Right ventricle myocardium superior (tissue), 1 donor: ENCODE measurements around the gene AP2B1. TPM values are rescaled to one million over a fixed set of nuclear protein-coding genes. Genes with fewer than 3 reads are reported as not detected.

Experiments
- ATAC-seq: fragments of 200-7000 bp; cut with Tn5 transposase; one replicate; pipeline ENCODE4 v1.9.1; 2020; ENCODE audit warnings: mild to moderate bottlenecking; ENCODE audit not compliant: poor library complexity
- DNase-seq: peaks from one replicate; pipeline ENCODE4 v3.0.0-alpha.2; 2020
- intact Hi-C: fragments of 100-400 bp; cut with DNase I; formaldehyde crosslinking; loops from one replicate; pipeline ENCODE4 v1.11.2; 2022
- long read RNA-seq: library from polyadenylated mRNA; unstranded; transcript quantifications from one replicate; pipeline ENCODE4 v2.0.0, GENCODE V29; 2021
- total RNA-seq: library from RNA; stranded (reverse); fragmentation: NEBNext Ultra II Directional; extraction: Animal tissue kit (Norgen Biotek cat#: 25700); gene quantifications from one replicate; pipeline ENCODE4 v1.2.1, GENCODE V29; 2021
- donor health status: DM: no; HTN: yes; CAD: no; lungs with severe emphysema.

Gene AP2B1
- 112 TPM for total RNA-seq
- long read RNA-seq, full-length matches to known transcripts: 118 of 151 reads
- long read RNA-seq, partial matches to known transcripts: 14 of 151 reads
- long read RNA-seq, other reads (novel, unspliced or antisense): 19 of 151 reads

- intact Hi-C loops: no loop called here
- ATAC-seq: peak; percentile 95
Measured at GRCh38 chr17:35587074-35587961, at the start of gene AP2B1. TSS of gene AP2B1 (plus strand) at chr17:35587322. CDS start at chr17:35594031, 6,709 bp downstream.

GRCh38 chr17:35537601-35538141, 49.5 kb upstream of the AP2B1 start, which contains the start of gene SLFN12L:
TSS of gene SLFN12L (minus strand) at chr17:35537678. CDS start at chr17:35522364, 15,314 bp downstream.
- DNase-seq (no peak), ATAC-seq (peak; percentile 40)
- intact Hi-C loops: loop anchor here (5.0 kb wide), 1 partner anchor 365 kb away; no protein-coding TSS in a partner anchor

More at GRCh38 chr17:35587074-35587961, at the start of gene AP2B1:
- peak; percentile 97 for DNase-seq

- intact Hi-C loops: loop anchor here (5.0 to 10.0 kb wide), 2 partner anchors 55 to 367 kb away; no protein-coding TSS in a partner anchor
- no peak for ATAC-seq
Measured at GRCh38 chr17:35539659-35540026, 47.5 kb upstream of the AP2B1 start.

GRCh38 chr17:35540589-35541404, 46.3 kb upstream of the AP2B1 start:
- ATAC-seq: peak; percentile 48
- intact Hi-C loops: loop anchor here (10.0 kb wide), 1 partner anchor 56 kb away; no protein-coding TSS in a partner anchor

More at GRCh38 chr17:35539659-35540026, 47.5 kb upstream of the AP2B1 start:
- DNase-seq: no peak

DNA sequence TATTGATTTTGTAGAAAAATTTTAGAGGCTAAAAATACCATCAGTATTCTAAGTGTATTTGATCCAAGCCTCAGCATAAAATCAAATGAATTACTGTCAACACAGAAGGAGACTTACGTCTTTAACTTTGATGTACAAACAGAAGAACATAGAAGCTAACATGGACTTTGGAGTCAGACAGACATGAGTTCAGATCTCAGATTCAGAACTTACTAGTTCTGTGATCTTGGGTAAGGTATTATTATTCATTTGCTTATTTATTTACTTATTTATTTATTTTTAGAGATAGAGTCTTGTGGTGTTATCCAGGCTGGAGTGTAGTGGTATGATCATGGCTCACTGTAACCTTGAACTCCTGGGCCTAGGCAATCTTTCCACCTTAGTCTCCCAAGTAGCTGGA, 45.7 kb upstream of the AP2B1 start:
- intact Hi-C loops: loop anchor here (10.0 kb wide), 1 partner anchor 57 kb away; no protein-coding TSS in a partner anchor

More at GRCh38 chr17:35540589-35541404, 46.3 kb upstream of the AP2B1 start:
- DNase-seq: peak; percentile 53

GRCh38 chr17:35542990-35543389, 44.1 kb upstream of the AP2B1 start:
- intact Hi-C loops: loop anchor here (10.0 kb wide), 1 partner anchor 58 kb away; no protein-coding TSS in a partner anchor
- no peak for DNase-seq
- no peak for ATAC-seq

More for the DNA sequence above, 45.7 kb upstream of the AP2B1 start:
- ATAC-seq (no peak), DNase-seq (no peak)

DNA sequence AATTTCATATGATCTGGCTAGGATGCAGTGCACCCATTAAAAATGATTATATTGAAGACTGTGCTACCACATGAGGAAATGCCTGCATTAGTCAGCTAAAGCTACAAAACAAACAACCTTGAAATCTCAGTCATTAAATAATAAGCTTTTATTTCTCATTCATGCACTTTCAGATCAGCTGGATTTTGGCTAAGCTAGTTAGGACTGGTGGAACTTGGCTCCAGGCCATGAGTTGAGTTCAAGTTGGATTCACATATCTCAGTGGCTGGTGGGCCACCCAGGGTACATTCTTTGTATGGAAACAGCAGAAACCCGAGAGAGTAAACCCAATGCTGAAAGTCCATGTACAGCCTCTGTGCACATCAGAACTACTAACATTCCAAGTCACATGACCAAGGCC, 43.3 kb upstream of the AP2B1 start:
- no peak for DNase-seq
- intact Hi-C loops: loop anchor here (10.0 kb wide), 1 partner anchor 59 kb away; no protein-coding TSS in a partner anchor

GRCh38 chr17:35545150-35545549, 42.0 kb upstream of the AP2B1 start:
- ATAC-seq (no peak), DNase-seq (no peak)
- intact Hi-C loops: loop anchor here (10.0 kb wide), 1 partner anchor 60 kb away; no protein-coding TSS in a partner anchor

More for the DNA sequence above, 43.3 kb upstream of the AP2B1 start:
- no peak for ATAC-seq

GRCh38 chr17:35546487-35546886, 40.6 kb upstream of the AP2B1 start:
- intact Hi-C loops: loop anchor here (10.0 kb wide), 1 partner anchor 62 kb away; no protein-coding TSS in a partner anchor
- ATAC-seq (no peak), DNase-seq (no peak)

DNA sequence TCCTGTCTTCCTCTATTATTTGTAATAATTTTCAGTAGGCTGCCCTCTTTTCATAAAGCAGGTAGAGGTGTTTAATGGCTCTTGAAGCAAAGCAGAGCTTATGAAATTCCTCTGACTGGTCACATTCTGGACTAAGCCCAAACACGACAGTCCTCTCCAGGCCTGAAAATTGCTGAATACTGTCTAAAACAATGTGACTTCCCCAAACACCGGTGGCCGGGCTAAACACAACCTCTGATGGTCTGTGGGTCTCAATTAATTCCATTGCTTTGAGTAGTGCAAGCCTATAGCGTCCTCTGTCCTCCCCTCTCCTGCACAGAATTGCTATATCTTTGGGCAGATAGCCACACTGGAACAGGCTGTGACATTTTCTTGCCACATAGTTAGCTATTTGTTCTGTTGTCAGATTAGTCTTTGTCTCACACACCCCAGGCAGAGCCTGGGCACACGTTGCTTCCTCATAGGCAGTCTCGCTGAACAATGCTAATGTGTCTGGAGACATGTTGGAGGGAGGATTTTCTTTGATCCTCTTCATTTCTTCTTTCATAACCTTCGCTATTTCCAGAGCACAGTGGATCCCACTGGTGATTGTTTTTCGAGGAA, 38.8 kb upstream of the AP2B1 start:
- DNase-seq: no peak
- peak; percentile 73 for ATAC-seq
- intact Hi-C loops: loop anchor here (10.0 kb wide), 1 partner anchor 64 kb away; no protein-coding TSS in a partner anchor

DNA sequence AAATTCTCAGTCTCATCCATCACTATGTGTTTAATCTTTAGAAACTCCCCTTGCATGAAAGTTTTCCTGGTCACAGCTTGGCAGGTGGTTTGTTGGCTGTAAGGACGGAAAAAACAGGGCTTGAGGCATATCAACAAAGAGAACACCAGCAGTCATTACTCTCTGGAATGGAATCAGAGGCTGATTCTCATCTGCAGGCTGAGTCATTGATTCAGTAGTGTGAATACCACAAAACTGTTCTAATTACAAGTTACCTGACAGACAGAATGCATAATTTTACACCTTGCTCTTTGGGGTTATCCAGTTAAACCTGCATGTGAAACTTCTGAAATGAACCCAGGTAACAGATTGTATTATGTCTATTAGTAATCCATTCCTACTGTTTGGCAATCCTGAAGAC, 38.1 kb upstream of the AP2B1 start:
- ATAC-seq (no peak), DNase-seq (no peak)
- intact Hi-C loops: loop anchor here (10.0 kb wide), 1 partner anchor 64 kb away; no protein-coding TSS in a partner anchor

- intact Hi-C loops: no loop called here
- ATAC-seq: no peak
- DNase-seq: no peak
Measured at GRCh38 chr17:35553310-35553709, 33.8 kb upstream of the AP2B1 start.

DNA sequence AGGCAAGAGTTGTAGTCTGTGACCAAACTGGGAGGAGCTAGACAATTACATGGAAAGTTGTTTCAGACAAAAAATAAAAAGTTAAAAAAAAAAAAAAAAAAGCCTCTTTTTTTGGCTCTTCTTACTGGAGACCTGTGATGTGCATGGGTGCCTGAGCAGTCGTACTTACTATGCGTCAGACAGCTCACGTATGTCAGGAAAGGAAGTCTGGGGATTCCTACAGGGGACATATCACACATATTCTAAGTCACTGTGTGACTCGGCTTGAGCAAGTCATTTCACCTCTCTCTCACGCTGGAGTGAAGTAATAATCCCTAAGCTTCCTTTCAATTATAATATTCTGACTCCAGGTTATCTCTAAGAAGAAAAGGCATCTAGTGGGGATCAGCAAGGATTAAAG, 32.5 kb upstream of the AP2B1 start:
- intact Hi-C loops: no loop called here
- DNase-seq: no peak

GRCh38 chr17:35555691-35556090, 31.4 kb upstream of the AP2B1 start:
- DNase-seq (no peak), ATAC-seq (no peak)
- intact Hi-C loops: no loop called here

More for the DNA sequence above, 32.5 kb upstream of the AP2B1 start:
- no peak for ATAC-seq

DNA sequence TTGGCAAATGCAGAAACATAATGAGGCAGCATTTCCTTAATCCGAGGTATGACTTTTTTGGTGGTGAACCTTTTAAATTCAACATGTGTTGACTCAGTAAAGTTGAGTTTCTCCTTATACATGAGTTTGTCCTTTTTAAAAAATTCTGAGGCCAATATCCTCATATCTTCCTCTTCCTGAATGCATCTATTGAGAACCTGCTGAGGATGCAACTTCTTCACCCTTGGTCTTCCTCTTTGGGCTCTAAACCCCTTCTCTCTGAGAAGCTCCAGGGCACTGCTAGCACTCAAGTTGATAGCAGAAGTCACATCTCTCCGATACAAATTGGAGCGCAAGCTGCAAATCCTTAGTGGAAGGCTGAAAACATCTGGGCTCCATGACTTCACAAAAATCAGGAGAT, 29.8 kb upstream of the AP2B1 start:
- DNase-seq (no peak), ATAC-seq (no peak)
- intact Hi-C loops: no loop called here

DNA sequence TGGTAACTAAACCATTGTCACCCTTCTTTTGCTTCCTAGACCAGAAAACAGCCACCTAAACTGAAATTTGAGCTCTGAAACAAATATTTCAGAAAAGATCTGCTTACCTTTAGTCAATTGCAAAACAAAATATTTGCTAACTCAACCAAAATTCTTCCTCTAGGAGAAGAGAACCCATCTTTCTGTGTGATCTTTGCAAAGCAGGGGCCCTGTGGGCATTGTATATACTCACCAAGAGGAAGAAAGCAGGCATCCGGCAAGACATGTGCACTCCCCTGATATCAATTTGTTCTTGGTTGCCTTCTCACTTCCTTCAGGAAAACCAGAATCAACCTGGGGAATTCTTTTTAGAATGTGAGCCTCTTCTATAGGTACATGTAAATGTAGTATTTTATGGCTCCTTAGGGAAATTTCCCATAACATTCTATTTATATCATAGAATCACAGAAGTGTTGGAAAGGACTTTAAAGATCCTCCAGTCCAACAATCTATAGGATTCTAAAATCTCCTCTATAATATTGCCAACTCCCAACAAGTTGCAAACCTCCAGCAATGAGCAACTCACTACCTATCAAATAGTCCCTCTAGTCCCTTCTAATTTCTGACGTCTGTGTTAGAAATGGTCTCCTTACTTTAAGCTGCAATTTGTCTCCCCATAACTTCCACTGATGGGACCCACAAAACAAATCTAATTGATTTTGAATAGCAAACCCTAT, 27.5 kb upstream of the AP2B1 start:
- DNase-seq: no peak
- intact Hi-C loops: no loop called here
- ATAC-seq: no peak

DNA sequence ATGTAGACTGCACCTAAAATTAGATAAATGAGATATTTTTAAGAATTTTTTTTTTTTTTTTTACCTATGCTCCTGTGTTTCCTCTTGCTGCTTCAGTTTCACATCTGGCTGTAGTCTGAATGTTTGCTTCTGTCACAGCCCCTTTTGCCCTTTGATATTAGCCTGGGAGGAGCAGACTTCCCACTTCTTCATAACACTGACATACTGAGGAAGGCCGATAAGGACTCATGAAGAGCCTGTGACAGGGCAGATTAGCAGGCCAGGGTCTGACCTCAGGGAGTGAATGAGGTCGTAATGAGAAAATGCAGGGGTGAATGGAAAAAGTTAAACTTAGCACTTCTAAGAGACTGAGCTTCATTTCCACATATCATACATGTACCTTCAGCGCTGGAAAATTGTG, 26.4 kb upstream of the AP2B1 start, which contains the start of gene SLFN14:
Gene SLFN14 (minus strand): TSS at position 117 of the 400 bp plus-strand sequence. CDS start 2,757 bp downstream, outside the sequence.
- intact Hi-C loops: no loop called here
- DNase-seq: no peak
- ATAC-seq: no peak
